Measurements from ENCODE around the gene ARHGEF11.

The ARHGEF11 gene

GRCh38 chr1:156904187-156904959 lies 141.2 kb downstream of the ARHGEF11 start:
- DNase-seq = no peak
- Histone ChIP-seq H3K4me3 (ENCODE audit: low read depth, low read length) (no peak overlapping the region), H3K27me3 (replicated peaks) (no peaks in the 10 kb centered on the region), H3K36me3 (replicated peaks) (peaks cover 18% of the 10 kb centered on the region), H3K27ac (no peak overlapping the region)
- no peak for TF ChIP-seq CTCF (IDR thresholded peaks at IDR 0.05; ENCODE audit: low read depth, low read length, missing control alignments)
- in situ Hi-C loops (cut with HindIII; ENCODE audit: low pct_ligation_motif_present, low sequenced_read_pairs) = no loop called here

- Histone ChIP-seq H3K36me3 (replicated peaks) (peaks cover 11% of the 10 kb centered on the region), H3K27me3 (replicated peaks) (no peaks in the 10 kb centered on the region), H3K4me3 (ENCODE audit: low read depth, low read length) (no peak overlapping the region), H3K27ac (no peak overlapping the region)
- DNase-seq = no peak
- in situ Hi-C loops (cut with HindIII; ENCODE audit: low pct_ligation_motif_present, low sequenced_read_pairs) = no loop called here
- TF ChIP-seq CTCF (IDR thresholded peaks at IDR 0.05; ENCODE audit: low read depth, low read length, missing control alignments) = no peak
These were observed 142.0 kb downstream of the ARHGEF11 start for GRCh38 chr1:156903328-156904091.

GRCh38 chr1:156901966-156902915 lies 143.3 kb downstream of the ARHGEF11 start:
- Histone ChIP-seq H3K27ac (no peak overlapping the region), H3K36me3 (replicated peaks) (peaks cover 5% of the 10 kb centered on the region), H3K4me3 (ENCODE audit: low read depth, low read length) (no peak overlapping the region), H3K27me3 (replicated peaks) (no peaks in the 10 kb centered on the region)
- in situ Hi-C loops (cut with HindIII; ENCODE audit: low pct_ligation_motif_present, low sequenced_read_pairs) = no loop called here
- no peak for DNase-seq
- no peak for TF ChIP-seq CTCF (IDR thresholded peaks at IDR 0.05; ENCODE audit: low read depth, low read length, missing control alignments)

GRCh38 chr1:156901590-156901900 lies 144.0 kb downstream of the ARHGEF11 start:
- in situ Hi-C loops (cut with HindIII; ENCODE audit: low pct_ligation_motif_present, low sequenced_read_pairs) = no loop called here
- H3K4me3 ChIP-seq (ENCODE audit: low read depth, low read length) = no peak overlapping the region
- H3K27me3 ChIP-seq (replicated peaks) = no peaks in the 10 kb centered on the region
- TF ChIP-seq CTCF (IDR thresholded peaks at IDR 0.05; ENCODE audit: low read depth, low read length, missing control alignments) = no peak
- H3K36me3 ChIP-seq (replicated peaks) = peaks cover under 1% of the 10 kb centered on the region
- no peak overlapping the region for H3K27ac ChIP-seq
- no peak for DNase-seq

GRCh38 chr1:156900896-156901589 lies 144.5 kb downstream of the ARHGEF11 start:
- DNase-seq = no peak
- in situ Hi-C loops (cut with HindIII; ENCODE audit: low pct_ligation_motif_present, low sequenced_read_pairs) = no loop called here
- TF ChIP-seq CTCF (IDR thresholded peaks at IDR 0.05; ENCODE audit: low read depth, low read length, missing control alignments) = no peak
- Histone ChIP-seq H3K4me3 (ENCODE audit: low read depth, low read length) (no peak overlapping the region), H3K36me3 (replicated peaks) (no peaks in the 10 kb centered on the region), H3K27ac (no peak overlapping the region), H3K27me3 (replicated peaks) (no peaks in the 10 kb centered on the region)

Measured in brain microvascular endothelial cell (primary cell).